Hepatocyte (in vitro differentiated cells): ENCODE measurements around the gene UBE2D2. TPM values are rescaled to one million over a fixed set of nuclear protein-coding genes. Genes with fewer than 3 reads are reported as not detected.
"Not testable (repeated sequence)": the region's sequence is repeated elsewhere in the genome, so short reads cannot be mapped to it uniquely, and the experiment has no call there.

Experiments used
- DNase-seq: peaks from one replicate; pipeline ENCODE4 v3.0.0-alpha.2; 2016; ENCODE audit warnings: low spot score
- H2AFZ ChIP-seq: fragments of 200-600 bp; sonication (generic); 2 replicates; pipeline ENCODE4 v1.6.0; 2016; ENCODE audit warnings: antibody characterized with exemption, mild to moderate bottlenecking
- H3K27ac ChIP-seq: fragments of 200-600 bp; sonication (generic); 2 replicates; pipeline ENCODE4 v1.5.1; 2016; ENCODE audit warnings: mild to moderate bottlenecking
- H3K27me3 ChIP-seq: fragments of 200-600 bp; sonication (generic); 2 replicates; pipeline ENCODE4 v1.6.1; 2016
- H3K36me3 ChIP-seq: fragments of 200-600 bp; sonication (generic); replicated peaks from 2 replicates; pipeline ENCODE4 v1.5.1; 2016; ENCODE audit warnings: low read depth; ENCODE audit not compliant: insufficient read depth
- H3K4me1 ChIP-seq: fragments of 200-600 bp; sonication (generic); 2 replicates; pipeline ENCODE4 v1.5.1; 2016; ENCODE audit warnings: mild to moderate bottlenecking, moderate library complexity; ENCODE audit not compliant: insufficient read depth
- H3K4me2 ChIP-seq: fragments of 200-600 bp; sonication (generic); 2 replicates; pipeline ENCODE4 v1.6.0; 2016
- H3K4me3 ChIP-seq: fragments of 200-600 bp; sonication (generic); 2 replicates; pipeline ENCODE4 v1.5.1; 2016; ENCODE audit warnings: mild to moderate bottlenecking
- H3K79me2 ChIP-seq: fragments of 200-600 bp; sonication (generic); 2 replicates; pipeline ENCODE4 v1.6.0; 2017; ENCODE audit warnings: mild to moderate bottlenecking
- H3K9me2 ChIP-seq: fragments of 200-600 bp; sonication (generic); replicated peaks from 2 replicates; pipeline ENCODE4 v1.6.0; 2017; ENCODE audit warnings: mild to moderate bottlenecking; ENCODE audit not compliant: insufficient read depth
- H3K9me3 ChIP-seq: fragments of 200-600 bp; sonication (generic); 2 replicates; pipeline ENCODE4 v1.5.1; 2016; ENCODE audit warnings: low read depth, mild to moderate bottlenecking
- H4K20me1 ChIP-seq: fragments of 200-600 bp; sonication (generic); 2 replicates; pipeline ENCODE4 v1.6.0; 2016; ENCODE audit warnings: mild to moderate bottlenecking; ENCODE audit not compliant: insufficient read depth, poor library complexity, severe bottlenecking
- CTCF ChIP-seq: fragments of 200-600 bp; sonication (generic); IDR thresholded peaks from 2 replicates; pipeline ENCODE4 v1.5.1; 2016; ENCODE audit warnings: antibody characterized with exemption, mild to moderate bottlenecking; ENCODE audit not compliant: poor library complexity
- EZH2 ChIP-seq: fragments of 200-600 bp; sonication (generic); IDR thresholded peaks from 2 replicates; pipeline ENCODE4 v1.6.1; 2016; ENCODE audit warnings: antibody characterized with exemption, mild to moderate bottlenecking, borderline replicate concordance
- EZH2phosphoT487 ChIP-seq: fragments of 200-600 bp; sonication (generic); IDR thresholded peaks from one replicate; pipeline ENCODE4 v1.6.1; 2018; ENCODE audit warnings: antibody characterized with exemption, mild to moderate bottlenecking, low read depth, moderate library complexity; ENCODE audit not compliant: unreplicated experiment, severe bottlenecking
- WGBS: methylation state at CpG from one replicate; pipeline ENCODE4 v1.1.6; 2016; ENCODE audit warnings: low lambda C conversion rate; ENCODE audit errors: missing lambda C conversion rate; 5-methylcytosine and 5-hydroxymethylcytosine counted together
- polyA plus RNA-seq: library from polyadenylated mRNA; unstranded; fragments of >200 nt; fragmentation: Nextera tagmentation; extraction: Ambion mirVana; gene quantifications from 2 replicates; pipeline ENCODE4 v1.2.1, GENCODE V29; 2016
- total RNA-seq: library from RNA; depleted of rRNA; stranded (reverse); fragments of >200 nt; gene quantifications from 2 replicates; pipeline ENCODE4 v1.2.3, GENCODE V29; 2014

Gene UBE2D2
- total and polyA plus RNA-seq, 2 experiments from 2014 or later: 85.9 to 182 TPM

- no peaks in the 10 kb centered on the region for H3K27me3 ChIP-seq
- no peak overlapping the region for H3K4me2 ChIP-seq
- no peak overlapping the region for H3K27ac ChIP-seq
- H3K4me3 ChIP-seq: no peak overlapping the region
- no peak for TF ChIP-seq EZH2
- no peak for TF ChIP-seq EZH2phosphoT487
- TF ChIP-seq CTCF: no peak
- no peaks in the 10 kb centered on the region for H3K36me3 ChIP-seq
- no peaks in the 10 kb centered on the region for H3K9me2 ChIP-seq
- H2AFZ ChIP-seq: no peak overlapping the region
- peaks cover 100% of the 10 kb centered on the region for H3K79me2 ChIP-seq
- WGBS: 96% methylated on average over 5 of the region's 5 CpGs
- no peaks in the 10 kb centered on the region for H3K4me1 ChIP-seq
- no peaks in the 10 kb centered on the region for H3K9me3 ChIP-seq
- no peak for DNase-seq
- H4K20me1 ChIP-seq: peaks cover 97% of the 10 kb centered on the region
These were observed 16.7 kb downstream of the UBE2D2 start for GRCh38 chr5:139577689-139578290.

- WGBS: 87% methylated on average over 2 of the region's 2 CpGs
- Histone ChIP-seq H3K27ac (no peak overlapping the region), H3K9me2 (no peaks in the 10 kb centered on the region), H3K79me2 (peaks cover 100% of the 10 kb centered on the region), H3K4me3 (no peak overlapping the region), H3K27me3 (no peaks in the 10 kb centered on the region), H3K4me2 (no peak overlapping the region), H3K9me3 (no peaks in the 10 kb centered on the region), H4K20me1 (peaks cover 97% of the 10 kb centered on the region), H2AFZ (no peak overlapping the region), H3K36me3 (no peaks in the 10 kb centered on the region), H3K4me1 (no peaks in the 10 kb centered on the region)
- no peak for TF ChIP-seq EZH2
- no peak for TF ChIP-seq EZH2phosphoT487
- no peak for TF ChIP-seq CTCF
- no peak for DNase-seq
These were observed 17.2 kb downstream of the UBE2D2 start for GRCh38 chr5:139578325-139578724.

GRCh38 chr5:139582181-139582580, 21.0 kb downstream of the UBE2D2 start:
- 91% methylated on average over 5 of the region's 5 CpGs for WGBS
- not testable (repeated sequence) for H3K4me3 ChIP-seq, H3K36me3 ChIP-seq, H3K27me3 ChIP-seq, H2AFZ ChIP-seq, H3K9me2 ChIP-seq, H3K27ac ChIP-seq, H3K4me1 ChIP-seq, DNase-seq, H3K9me3 ChIP-seq, H3K4me2 ChIP-seq
- Histone ChIP-seq H4K20me1 (peaks cover 96% of the 10 kb centered on the region), H3K79me2 (peaks cover 99% of the 10 kb centered on the region)

GRCh38 chr5:139584137-139584536, 23.0 kb downstream of the UBE2D2 start:
- WGBS: 99% methylated on average over 3 of the region's 3 CpGs
- no peaks in the 10 kb centered on the region for H3K4me1 ChIP-seq
- no peak overlapping the region for H3K4me2 ChIP-seq
- no peak overlapping the region for H3K4me3 ChIP-seq
- H3K79me2 ChIP-seq: peaks cover 99% of the 10 kb centered on the region
- H3K9me2 ChIP-seq: no peaks in the 10 kb centered on the region
- no peaks in the 10 kb centered on the region for H3K9me3 ChIP-seq
- H3K36me3 ChIP-seq: no peaks in the 10 kb centered on the region
- TF ChIP-seq EZH2 (no peak), CTCF (no peak), EZH2phosphoT487 (no peak)
- no peak for DNase-seq
- H4K20me1 ChIP-seq: peaks cover 95% of the 10 kb centered on the region
- H3K27ac ChIP-seq: no peak overlapping the region
- no peaks in the 10 kb centered on the region for H3K27me3 ChIP-seq
- no peak overlapping the region for H2AFZ ChIP-seq

- H3K4me2 ChIP-seq, H3K27ac ChIP-seq, DNase-seq, H3K4me3 ChIP-seq, H2AFZ ChIP-seq, H3K36me3 ChIP-seq, H3K4me1 ChIP-seq, H3K27me3 ChIP-seq, H3K9me2 ChIP-seq, H3K9me3 ChIP-seq: not testable (repeated sequence)
- 97% methylated on average over 5 of the region's 5 CpGs for WGBS
- Histone ChIP-seq H4K20me1 (peaks cover 88% of the 10 kb centered on the region), H3K79me2 (peaks cover 99% of the 10 kb centered on the region)
These were observed 27.0 kb downstream of the UBE2D2 start for GRCh38 chr5:139588116-139588515.
